Measurements from ENCODE around the gene BAD.
"Not testable (repeated sequence)": the region's sequence is repeated elsewhere in the genome, so short reads cannot be mapped to it uniquely, and the experiment has no call there.

The BAD gene

GRCh38 chr11:64313491-64314145, 29.2 kb upstream of the BAD start:
- Histone ChIP-seq H3K4me1 (ENCODE audit: control insufficient read depth, insufficient read depth, low read length) (peaks cover 16% of the 10 kb centered on the region), H3K36me3 (ENCODE audit: insufficient read depth, low read length) (peaks cover 17% of the 10 kb centered on the region), H3K4me2 (ENCODE audit: low read length) (peak overlapping the region; percentile 73), H3K9me3 (replicated peaks; ENCODE audit: low read length) (no peaks in the 10 kb centered on the region), H3K27me3 (ENCODE audit: control insufficient read depth, insufficient read depth, low read length) (no peaks in the 10 kb centered on the region), H3K9ac (ENCODE audit: low read depth, low read length) (peak overlapping the region; percentile 67), H3K4me3 (ENCODE audit: low read length) (peak overlapping the region; percentile 59)

- Histone ChIP-seq H3K9ac (ENCODE audit: low read depth, low read length) (peak overlapping the region; percentile 67), H3K4me2 (ENCODE audit: low read length) (no peak overlapping the region), H3K4me3 (ENCODE audit: low read length) (no peak overlapping the region), H3K9me3 (replicated peaks; ENCODE audit: low read length) (no peaks in the 10 kb centered on the region), H3K4me1 (ENCODE audit: control insufficient read depth, insufficient read depth, low read length) (peaks cover 16% of the 10 kb centered on the region), H3K27me3 (ENCODE audit: control insufficient read depth, insufficient read depth, low read length) (no peaks in the 10 kb centered on the region), H3K36me3 (ENCODE audit: insufficient read depth, low read length) (peaks cover 17% of the 10 kb centered on the region)
These were observed 28.5 kb upstream of the BAD start for GRCh38 chr11:64312947-64313346.

- not testable (repeated sequence) for H3K36me3 ChIP-seq (ENCODE audit: insufficient read depth, low read length); H3K4me2 ChIP-seq (ENCODE audit: low read length); H3K9ac ChIP-seq (ENCODE audit: low read depth, low read length); H3K27me3 ChIP-seq (ENCODE audit: control insufficient read depth, insufficient read depth, low read length); H3K9me3 ChIP-seq (replicated peaks; ENCODE audit: low read length); H3K4me3 ChIP-seq (ENCODE audit: low read length)
- peaks cover 13% of the 10 kb centered on the region for H3K4me1 ChIP-seq (ENCODE audit: control insufficient read depth, insufficient read depth, low read length)
These were observed 23.3 kb upstream of the BAD start for GRCh38 chr11:64307795-64308194.

GRCh38 chr11:64306876-64307622, 22.6 kb upstream of the BAD start:
- Histone ChIP-seq H3K9ac (ENCODE audit: low read depth, low read length) (peak overlapping the region; percentile 84), H3K9me3 (replicated peaks; ENCODE audit: low read length) (no peaks in the 10 kb centered on the region), H3K4me3 (ENCODE audit: low read length) (peak overlapping the region; percentile 75)

GRCh38 chr11:64306563-64306875, 22.1 kb upstream of the BAD start:
- H3K4me3 ChIP-seq (ENCODE audit: low read length), result peak overlapping the region; percentile 75
- H3K36me3 ChIP-seq (ENCODE audit: insufficient read depth, low read length), result no peaks in the 10 kb centered on the region
- H3K27me3 ChIP-seq (ENCODE audit: control insufficient read depth, insufficient read depth, low read length), result no peaks in the 10 kb centered on the region
- H3K4me1 ChIP-seq (ENCODE audit: control insufficient read depth, insufficient read depth, low read length), result peaks cover 13% of the 10 kb centered on the region
- H3K9ac ChIP-seq (ENCODE audit: low read depth, low read length), result peak overlapping the region; percentile 84
- peak overlapping the region; percentile 96 for H3K4me2 ChIP-seq (ENCODE audit: low read length)
- H3K9me3 ChIP-seq (replicated peaks; ENCODE audit: low read length), result no peaks in the 10 kb centered on the region

More at GRCh38 chr11:64306876-64307622, 22.6 kb upstream of the BAD start:
- Histone ChIP-seq H3K4me2 (ENCODE audit: low read length) (peak overlapping the region; percentile 96), H3K27me3 (ENCODE audit: control insufficient read depth, insufficient read depth, low read length) (no peaks in the 10 kb centered on the region), H3K36me3 (ENCODE audit: insufficient read depth, low read length) (no peaks in the 10 kb centered on the region), H3K4me1 (ENCODE audit: control insufficient read depth, insufficient read depth, low read length) (peaks cover 13% of the 10 kb centered on the region)

- no peaks in the 10 kb centered on the region for H3K36me3 ChIP-seq (ENCODE audit: insufficient read depth, low read length)
- no peaks in the 10 kb centered on the region for H3K9me3 ChIP-seq (replicated peaks; ENCODE audit: low read length)
- peaks cover 14% of the 10 kb centered on the region for H3K4me1 ChIP-seq (ENCODE audit: control insufficient read depth, insufficient read depth, low read length)
- peak overlapping the region; percentile 96 for H3K4me2 ChIP-seq (ENCODE audit: low read length)
- H3K9ac ChIP-seq (ENCODE audit: low read depth, low read length), result peak overlapping the region; percentile 84
- peak overlapping the region; percentile 75 for H3K4me3 ChIP-seq (ENCODE audit: low read length)
- no peaks in the 10 kb centered on the region for H3K27me3 ChIP-seq (ENCODE audit: control insufficient read depth, insufficient read depth, low read length)
These were observed 21.5 kb upstream of the BAD start for GRCh38 chr11:64305691-64306562.

GRCh38 chr11:64305075-64305690, 20.7 kb upstream of the BAD start, which contains the start of gene ESRRA:
Gene ESRRA, plus strand, starts transcription at chr11:64305524. Its CDS starts 1,656 bp downstream, at chr11:64307180.
- no peaks in the 10 kb centered on the region for H3K36me3 ChIP-seq (ENCODE audit: insufficient read depth, low read length)
- peak within 1 kb of the TSS; percentile 84 for H3K9ac ChIP-seq (ENCODE audit: low read depth, low read length)
- peaks cover 7% of the 10 kb centered on the region for H3K27me3 ChIP-seq (ENCODE audit: control insufficient read depth, insufficient read depth, low read length)
- H3K9me3 ChIP-seq (replicated peaks; ENCODE audit: low read length), result no peaks in the 10 kb centered on the region
- peak within 1 kb of the TSS; percentile 97 for H3K4me2 ChIP-seq (ENCODE audit: low read length)
- H3K4me3 ChIP-seq (ENCODE audit: low read length), result peak within 1 kb of the TSS; percentile 80
- peaks cover 21% of the 10 kb centered on the region for H3K4me1 ChIP-seq (ENCODE audit: control insufficient read depth, insufficient read depth, low read length)

GRCh38 chr11:64304316-64305072, 20.0 kb upstream of the BAD start:
- H3K4me2 ChIP-seq (ENCODE audit: low read length), result peak overlapping the region; percentile 97
- no peaks in the 10 kb centered on the region for H3K36me3 ChIP-seq (ENCODE audit: insufficient read depth, low read length)
- H3K4me1 ChIP-seq (ENCODE audit: control insufficient read depth, insufficient read depth, low read length), result peaks cover 28% of the 10 kb centered on the region
- peaks cover 14% of the 10 kb centered on the region for H3K27me3 ChIP-seq (ENCODE audit: control insufficient read depth, insufficient read depth, low read length)
- peak overlapping the region; percentile 80 for H3K4me3 ChIP-seq (ENCODE audit: low read length)
- H3K9me3 ChIP-seq (replicated peaks; ENCODE audit: low read length), result no peaks in the 10 kb centered on the region
- H3K9ac ChIP-seq (ENCODE audit: low read depth, low read length), result peak overlapping the region; percentile 67

GRCh38 chr11:64304032-64304315, 19.5 kb upstream of the BAD start:
- peak overlapping the region; percentile 80 for H3K4me3 ChIP-seq (ENCODE audit: low read length)
- peaks cover 19% of the 10 kb centered on the region for H3K27me3 ChIP-seq (ENCODE audit: control insufficient read depth, insufficient read depth, low read length)
- H3K4me2 ChIP-seq (ENCODE audit: low read length), result peak overlapping the region; percentile 97
- H3K9ac ChIP-seq (ENCODE audit: low read depth, low read length), result no peak overlapping the region
- peaks cover 29% of the 10 kb centered on the region for H3K4me1 ChIP-seq (ENCODE audit: control insufficient read depth, insufficient read depth, low read length)
- no peaks in the 10 kb centered on the region for H3K9me3 ChIP-seq (replicated peaks; ENCODE audit: low read length)
- no peaks in the 10 kb centered on the region for H3K36me3 ChIP-seq (ENCODE audit: insufficient read depth, low read length)

GRCh38 chr11:64303109-64304031, 18.9 kb upstream of the BAD start:
- Histone ChIP-seq H3K36me3 (ENCODE audit: insufficient read depth, low read length) (no peaks in the 10 kb centered on the region), H3K4me3 (ENCODE audit: low read length) (no peak overlapping the region), H3K9me3 (replicated peaks; ENCODE audit: low read length) (no peaks in the 10 kb centered on the region), H3K4me1 (ENCODE audit: control insufficient read depth, insufficient read depth, low read length) (peaks cover 29% of the 10 kb centered on the region), H3K9ac (ENCODE audit: low read depth, low read length) (no peak overlapping the region), H3K4me2 (ENCODE audit: low read length) (no peak overlapping the region), H3K27me3 (ENCODE audit: control insufficient read depth, insufficient read depth, low read length) (peaks cover 25% of the 10 kb centered on the region)
